SK-N-SH treated with all-trans-retinoic acid at 6 μM for 48 hours (cell line): ENCODE results near the gene RNU2-63P.
A peak's percentile ranks its signal among the peaks of the same experiment; 100 is the strongest.

Experiments used
- ATAC-seq: fragments of 200-7000 bp; cut with Tn5 transposase; 3 replicates; pipeline ENCODE4 v1.9.1; 2020; ENCODE audit warnings: mild to moderate bottlenecking, moderate library complexity
- ARNTL ChIP-seq: fragments of 450-650 bp; formaldehyde crosslinking; IDR thresholded peaks from 2 replicates; pipeline ENCODE4 v1.5.0; 2020; ENCODE audit warnings: low read depth, mild to moderate bottlenecking, moderate library complexity, borderline replicate concordance
- BACH2 ChIP-seq: fragments of 250-450 bp; sonication (Bioruptor Pico); IDR thresholded peaks from 2 replicates; pipeline ENCODE4 v1.9.0; 2021; ENCODE audit warnings: mild to moderate bottlenecking, borderline replicate concordance
- CSDC2 ChIP-seq: fragments of 250-450 bp; sonication (Bioruptor Pico); IDR thresholded peaks from 2 replicates; pipeline ENCODE4 v1.5.0; 2020; ENCODE audit warnings: mild to moderate bottlenecking, moderate library complexity
- ESRRG ChIP-seq: fragments of 250-450 bp; sonication (Bioruptor Pico); IDR thresholded peaks from 2 replicates; pipeline ENCODE4 v1.6.1; 2021; ENCODE audit warnings: mild to moderate bottlenecking
- GLIS3 ChIP-seq: fragments of 250-450 bp; sonication (Bioruptor Pico); IDR thresholded peaks from 2 replicates; pipeline ENCODE4 v1.5.0; 2020; ENCODE audit warnings: mild to moderate bottlenecking, moderate library complexity
- ISL1 ChIP-seq: fragments of 250-450 bp; sonication (Bioruptor Pico); IDR thresholded peaks from 2 replicates; pipeline ENCODE4 v2.1.2; 2022; ENCODE audit warnings: mild to moderate bottlenecking, moderate library complexity
- OSR1 ChIP-seq: fragments of 250-450 bp; sonication (Bioruptor Pico); IDR thresholded peaks from 2 replicates; pipeline ENCODE4 v1.8.0; 2022; ENCODE audit warnings: moderate library complexity, mild to moderate bottlenecking, inconsistent platforms
- PPARA ChIP-seq: fragments of 250-450 bp; sonication (Bioruptor Pico); IDR thresholded peaks from 2 replicates; pipeline ENCODE4 v1.5.0; 2020; ENCODE audit warnings: mild to moderate bottlenecking, borderline replicate concordance
- RARB ChIP-seq: fragments of 250-450 bp; sonication (Bioruptor Pico); IDR thresholded peaks from 2 replicates; pipeline ENCODE4 v1.8.0; 2021; ENCODE audit warnings: mild to moderate bottlenecking, moderate library complexity
- SNAI2 ChIP-seq: fragments of 250-450 bp; sonication (Bioruptor Pico); IDR thresholded peaks from 2 replicates; pipeline ENCODE4 v1.5.0; 2020; ENCODE audit warnings: mild to moderate bottlenecking, moderate library complexity
- TCF4 ChIP-seq: fragments of 250-450 bp; sonication (Bioruptor Pico); IDR thresholded peaks from 2 replicates; pipeline ENCODE4 v1.8.0; 2021; ENCODE audit warnings: mild to moderate bottlenecking, moderate library complexity, borderline replicate concordance
- ZC3H10 ChIP-seq: fragments of 250-450 bp; sonication (Bioruptor Pico); IDR thresholded peaks from 2 replicates; pipeline ENCODE4 v1.5.1; 2021; ENCODE audit warnings: mild to moderate bottlenecking, moderate library complexity
- ZFP3 ChIP-seq: fragments of 250-450 bp; sonication (Bioruptor Pico); IDR thresholded peaks from 2 replicates; pipeline ENCODE4 v1.5.0; 2020; ENCODE audit warnings: mild to moderate bottlenecking, moderate library complexity
- ZFP30 ChIP-seq: fragments of 450-650 bp; formaldehyde crosslinking; IDR thresholded peaks from 2 replicates; pipeline ENCODE4 v1.5.0; 2022; ENCODE audit warnings: mild to moderate bottlenecking, moderate library complexity
- ZNF565 ChIP-seq: fragments of 450-650 bp; formaldehyde crosslinking; conservative IDR thresholded peaks from 2 replicates; pipeline ENCODE4 v1.5.0; 2020; ENCODE audit warnings: low read depth, mild to moderate bottlenecking, moderate library complexity
- ZNF70 ChIP-seq: fragments of 450-650 bp; formaldehyde crosslinking; IDR thresholded peaks from 2 replicates; pipeline ENCODE4 v1.5.0; 2020; ENCODE audit warnings: mild to moderate bottlenecking, moderate library complexity
- ZNF8 ChIP-seq: fragments of 450-650 bp; formaldehyde crosslinking; IDR thresholded peaks from 2 replicates; pipeline ENCODE4 v1.5.0; 2020; ENCODE audit warnings: mild to moderate bottlenecking, moderate library complexity
- TF ChIP-seq, protein P1 (sequence below): fragments of 250-450 bp; sonication (Bioruptor Pico); IDR thresholded peaks from 2 replicates; pipeline ENCODE4 v1.5.1; 2021; ENCODE audit warnings: mild to moderate bottlenecking, moderate library complexity
- TF ChIP-seq, protein P2 (sequence below): fragments of 250-450 bp; sonication (Bioruptor Pico); IDR thresholded peaks from 2 replicates; pipeline ENCODE4 v1.8.0; 2020; ENCODE audit warnings: mild to moderate bottlenecking, moderate library complexity, borderline replicate concordance
- TF ChIP-seq, protein P3 (sequence below): fragments of 250-450 bp; sonication (Bioruptor Pico); IDR thresholded peaks from 2 replicates; pipeline ENCODE4 v1.5.0; 2020; ENCODE audit warnings: mild to moderate bottlenecking, moderate library complexity
- TF ChIP-seq, protein P4 (sequence below): fragments of 250-450 bp; sonication (Bioruptor Pico); IDR thresholded peaks from 2 replicates; pipeline ENCODE4 v1.5.1; 2020; ENCODE audit warnings: low read depth, mild to moderate bottlenecking, moderate library complexity

Gene RNU2-63P

DNA sequence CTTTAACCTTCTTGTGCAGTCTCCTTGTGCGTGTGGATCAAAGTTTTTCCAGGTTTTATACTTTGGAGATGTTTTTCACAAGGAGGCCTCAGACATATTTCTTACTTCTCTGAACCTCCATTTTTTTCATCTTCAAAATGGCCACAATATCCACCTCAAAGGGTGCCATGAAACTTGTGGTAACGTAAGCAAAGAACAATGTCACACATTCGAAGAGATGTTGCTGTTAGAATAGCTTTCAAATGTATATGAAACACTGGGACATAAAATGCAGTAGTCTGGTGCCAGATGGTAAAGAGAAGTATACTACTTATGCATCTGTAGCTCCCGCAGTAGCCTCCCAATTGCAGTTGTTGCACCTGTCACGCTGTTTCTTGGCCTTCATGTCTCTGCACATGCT, 41.8 kb upstream of the RNU2-63P start (continued):
- TF ChIP-seq, protein P1, sequence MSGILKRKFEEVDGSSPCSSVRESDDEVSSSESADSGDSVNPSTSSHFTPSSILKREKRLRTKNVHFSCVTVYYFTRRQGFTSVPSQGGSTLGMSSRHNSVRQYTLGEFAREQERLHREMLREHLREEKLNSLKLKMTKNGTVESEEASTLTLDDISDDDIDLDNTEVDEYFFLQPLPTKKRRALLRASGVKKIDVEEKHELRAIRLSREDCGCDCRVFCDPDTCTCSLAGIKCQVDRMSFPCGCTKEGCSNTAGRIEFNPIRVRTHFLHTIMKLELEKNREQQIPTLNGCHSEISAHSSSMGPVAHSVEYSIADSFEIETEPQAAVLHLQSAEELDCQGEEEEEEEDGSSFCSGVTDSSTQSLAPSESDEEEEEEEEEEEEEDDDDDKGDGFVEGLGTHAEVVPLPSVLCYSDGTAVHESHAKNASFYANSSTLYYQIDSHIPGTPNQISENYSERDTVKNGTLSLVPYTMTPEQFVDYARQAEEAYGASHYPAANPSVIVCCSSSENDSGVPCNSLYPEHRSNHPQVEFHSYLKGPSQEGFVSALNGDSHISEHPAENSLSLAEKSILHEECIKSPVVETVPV (CRISPR knock-in tag): no peak
- TF ChIP-seq CSDC2 (CRISPR knock-in tag): no peak
- no peak for TF ChIP-seq BACH2 (CRISPR knock-in tag)
- no peak for TF ChIP-seq ZNF565 (CRISPR knock-in tag)
- TF ChIP-seq RARB: no peak

DNA sequence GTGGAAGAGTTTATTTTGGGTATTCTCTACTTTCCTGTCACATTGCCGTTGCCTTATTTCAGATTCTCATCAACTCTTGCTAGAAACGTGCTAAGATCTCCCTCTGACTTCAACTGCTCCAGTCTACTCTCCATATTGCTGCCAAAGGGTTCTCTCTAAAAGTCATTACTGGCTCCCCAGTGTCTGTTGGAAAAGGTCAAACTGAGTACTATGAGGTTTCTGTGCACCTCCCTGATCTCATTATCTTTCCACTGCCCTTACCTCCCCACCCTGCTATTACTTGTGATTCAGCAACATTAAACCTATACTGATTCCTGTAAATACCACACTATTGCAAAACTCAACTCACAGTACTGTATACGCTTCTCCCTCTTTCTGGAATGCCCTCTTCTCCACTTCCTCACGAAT, 41.1 kb upstream of the RNU2-63P start:
- ATAC-seq: no peak
- TF ChIP-seq ZFP3: 0 out of 2 replicates have a peak, but pooled peaks have one; percentile 50
- no peak for TF ChIP-seq CSDC2 (CRISPR knock-in tag)

DNA sequence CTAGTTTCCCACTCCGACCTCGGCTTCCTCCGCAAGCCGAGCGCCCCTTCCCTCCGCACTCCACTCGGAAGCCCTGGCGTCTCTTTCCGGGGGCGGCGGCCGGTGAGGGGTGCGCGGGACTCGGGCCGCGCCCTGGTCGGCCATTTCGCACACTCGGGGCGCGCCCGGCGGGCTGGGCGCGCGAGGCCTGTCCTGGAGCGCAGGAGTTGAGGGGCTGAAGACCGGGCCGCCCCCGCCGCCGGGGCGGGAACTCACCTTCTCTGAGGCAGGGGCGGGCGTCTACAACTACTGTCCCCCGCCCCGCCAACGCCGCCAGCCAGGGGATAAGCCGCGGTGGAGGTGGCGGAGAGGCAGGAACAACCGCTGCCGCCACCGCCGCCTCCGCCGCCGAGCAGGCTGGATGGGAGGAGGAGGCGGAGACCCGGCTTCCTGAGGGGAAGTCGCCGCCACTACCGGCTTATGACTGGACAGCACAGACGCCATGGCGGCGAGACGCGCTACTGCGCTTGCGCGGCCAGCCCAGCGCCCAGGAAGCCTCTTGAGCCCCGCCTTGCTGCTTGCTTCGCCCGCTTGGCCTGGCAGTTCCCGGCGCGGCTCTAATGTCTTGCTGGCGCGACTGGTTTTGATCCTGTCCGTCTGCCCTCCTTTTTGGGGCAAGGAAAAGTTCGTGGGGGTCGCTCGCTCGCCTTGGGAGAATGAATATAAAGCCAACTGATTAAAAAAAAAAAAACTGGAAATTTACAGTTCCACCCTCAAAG, 39.2 kb upstream of the RNU2-63P start, which contains the start of gene KRCC1:
Gene KRCC1, minus strand, starts transcription at position 413 of the 758 bp plus-strand sequence. CDS start 27,220 bp downstream, outside the sequence.
- peak; percentile 97 for ATAC-seq
- no peak for TF ChIP-seq ZNF8 (CRISPR knock-in tag)
- no peak for TF ChIP-seq CSDC2 (CRISPR knock-in tag)
- TF ChIP-seq, protein P2, sequence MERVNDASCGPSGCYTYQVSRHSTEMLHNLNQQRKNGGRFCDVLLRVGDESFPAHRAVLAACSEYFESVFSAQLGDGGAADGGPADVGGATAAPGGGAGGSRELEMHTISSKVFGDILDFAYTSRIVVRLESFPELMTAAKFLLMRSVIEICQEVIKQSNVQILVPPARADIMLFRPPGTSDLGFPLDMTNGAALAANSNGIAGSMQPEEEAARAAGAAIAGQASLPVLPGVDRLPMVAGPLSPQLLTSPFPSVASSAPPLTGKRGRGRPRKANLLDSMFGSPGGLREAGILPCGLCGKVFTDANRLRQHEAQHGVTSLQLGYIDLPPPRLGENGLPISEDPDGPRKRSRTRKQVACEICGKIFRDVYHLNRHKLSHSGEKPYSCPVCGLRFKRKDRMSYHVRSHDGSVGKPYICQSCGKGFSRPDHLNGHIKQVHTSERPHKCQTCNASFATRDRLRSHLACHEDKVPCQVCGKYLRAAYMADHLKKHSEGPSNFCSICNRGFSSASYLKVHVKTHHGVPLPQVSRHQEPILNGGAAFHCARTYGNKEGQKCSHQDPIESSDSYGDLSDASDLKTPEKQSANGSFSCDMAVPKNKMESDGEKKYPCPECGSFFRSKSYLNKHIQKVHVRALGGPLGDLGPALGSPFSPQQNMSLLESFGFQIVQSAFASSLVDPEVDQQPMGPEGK (CRISPR knock-in tag): no peak
- no peak for TF ChIP-seq GLIS3 (CRISPR knock-in tag)
- TF ChIP-seq ZNF70 (CRISPR knock-in tag): no peak
- no peak for TF ChIP-seq PPARA
- no peak for TF ChIP-seq ZFP30 (CRISPR knock-in tag)
- no peak for TF ChIP-seq ZNF565 (CRISPR knock-in tag)
- no peak for TF ChIP-seq TCF4 (CRISPR knock-in tag)
- no peak for TF ChIP-seq SNAI2
- TF ChIP-seq, protein P3, sequence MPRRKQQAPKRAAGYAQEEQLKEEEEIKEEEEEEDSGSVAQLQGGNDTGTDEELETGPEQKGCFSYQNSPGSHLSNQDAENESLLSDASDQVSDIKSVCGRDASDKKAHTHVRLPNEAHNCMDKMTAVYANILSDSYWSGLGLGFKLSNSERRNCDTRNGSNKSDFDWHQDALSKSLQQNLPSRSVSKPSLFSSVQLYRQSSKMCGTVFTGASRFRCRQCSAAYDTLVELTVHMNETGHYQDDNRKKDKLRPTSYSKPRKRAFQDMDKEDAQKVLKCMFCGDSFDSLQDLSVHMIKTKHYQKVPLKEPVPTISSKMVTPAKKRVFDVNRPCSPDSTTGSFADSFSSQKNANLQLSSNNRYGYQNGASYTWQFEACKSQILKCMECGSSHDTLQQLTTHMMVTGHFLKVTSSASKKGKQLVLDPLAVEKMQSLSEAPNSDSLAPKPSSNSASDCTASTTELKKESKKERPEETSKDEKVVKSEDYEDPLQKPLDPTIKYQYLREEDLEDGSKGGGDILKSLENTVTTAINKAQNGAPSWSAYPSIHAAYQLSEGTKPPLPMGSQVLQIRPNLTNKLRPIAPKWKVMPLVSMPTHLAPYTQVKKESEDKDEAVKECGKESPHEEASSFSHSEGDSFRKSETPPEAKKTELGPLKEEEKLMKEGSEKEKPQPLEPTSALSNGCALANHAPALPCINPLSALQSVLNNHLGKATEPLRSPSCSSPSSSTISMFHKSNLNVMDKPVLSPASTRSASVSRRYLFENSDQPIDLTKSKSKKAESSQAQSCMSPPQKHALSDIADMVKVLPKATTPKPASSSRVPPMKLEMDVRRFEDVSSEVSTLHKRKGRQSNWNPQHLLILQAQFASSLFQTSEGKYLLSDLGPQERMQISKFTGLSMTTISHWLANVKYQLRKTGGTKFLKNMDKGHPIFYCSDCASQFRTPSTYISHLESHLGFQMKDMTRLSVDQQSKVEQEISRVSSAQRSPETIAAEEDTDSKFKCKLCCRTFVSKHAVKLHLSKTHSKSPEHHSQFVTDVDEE (CRISPR knock-in tag): no peak
- TF ChIP-seq ZC3H10: no peak
- TF ChIP-seq ARNTL (CRISPR knock-in tag): no peak
- no peak for TF ChIP-seq ESRRG (CRISPR knock-in tag)
- TF ChIP-seq OSR1: no peak

DNA sequence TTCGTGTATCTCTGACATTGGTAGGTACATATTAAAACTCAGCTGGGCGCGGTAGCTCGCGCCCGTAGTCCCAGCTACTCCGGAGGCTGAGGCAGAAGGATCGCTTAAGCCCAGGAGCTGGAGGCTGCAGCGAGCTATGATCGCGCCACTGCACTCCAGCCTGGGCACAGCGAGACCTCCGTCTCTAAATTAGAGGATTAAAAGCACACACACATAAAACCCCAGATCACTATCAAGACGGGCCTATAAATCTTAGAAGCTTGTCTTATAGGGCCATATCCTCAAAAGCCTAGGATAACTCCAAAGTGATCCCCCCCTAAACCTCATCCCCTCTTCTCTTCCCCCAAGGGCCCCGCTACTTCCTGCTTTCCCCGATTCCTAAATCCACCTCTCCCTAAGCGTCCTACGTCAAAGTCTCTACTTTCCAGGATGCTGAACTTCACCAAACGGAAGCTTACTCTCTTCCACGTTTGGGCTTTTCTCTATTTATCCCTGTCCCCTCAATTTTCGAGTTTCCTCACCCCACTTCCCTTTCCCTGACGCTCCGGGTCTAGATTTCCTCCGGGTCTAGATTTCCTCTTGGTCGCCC, 38.5 kb upstream of the RNU2-63P start:
- TF ChIP-seq ZNF565 (CRISPR knock-in tag) (no peak), ZFP3 (no peak), ZNF8 (CRISPR knock-in tag) (no peak), ZC3H10 (no peak), ISL1 (CRISPR knock-in tag) (no peak)
- TF ChIP-seq, protein P2 (CRISPR knock-in tag): no peak
- TF ChIP-seq, protein P4, sequence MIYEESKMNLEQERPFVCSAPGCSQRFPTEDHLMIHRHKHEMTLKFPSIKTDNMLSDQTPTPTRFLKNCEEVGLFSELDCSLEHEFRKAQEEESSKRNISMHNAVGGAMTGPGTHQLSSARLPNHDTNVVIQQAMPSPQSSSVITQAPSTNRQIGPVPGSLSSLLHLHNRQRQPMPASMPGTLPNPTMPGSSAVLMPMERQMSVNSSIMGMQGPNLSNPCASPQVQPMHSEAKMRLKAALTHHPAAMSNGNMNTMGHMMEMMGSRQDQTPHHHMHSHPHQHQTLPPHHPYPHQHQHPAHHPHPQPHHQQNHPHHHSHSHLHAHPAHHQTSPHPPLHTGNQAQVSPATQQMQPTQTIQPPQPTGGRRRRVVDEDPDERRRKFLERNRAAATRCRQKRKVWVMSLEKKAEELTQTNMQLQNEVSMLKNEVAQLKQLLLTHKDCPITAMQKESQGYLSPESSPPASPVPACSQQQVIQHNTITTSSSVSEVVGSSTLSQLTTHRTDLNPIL: no peak
- ATAC-seq: peak; percentile 30
